MCF 10A (cell line): ENCODE data around the gene NADK2. TPM values are rescaled to one million over a fixed set of nuclear protein-coding genes. Genes with fewer than 3 reads are reported as not detected.
A peak's percentile ranks its signal among the peaks of the same experiment; 100 is the strongest.

Source experiments
- BruUV-seq: library from RNA; stranded (reverse); fragments of 400-500 nt; replicated peaks from 2 replicates; lab custom pipeline; 2021; lab: Mats Ljungman, UMichigan
- CTCF ChIA-PET: fragments of 300-600 bp; sonication (Branson Sonifier 250); formaldehyde crosslinking; extraction: SDS; loops from one replicate; lab custom pipeline; 2021; ENCODE audit warnings: antibody characterized with exemption, inconsistent platforms; lab: Yijun Ruan, JAX
- POLR2A ChIA-PET: fragments of 300-600, 350-650 bp; sonication (Branson Sonifier 250); formaldehyde crosslinking; extraction: SDS; loops from one replicate; lab custom pipeline; 2020; ENCODE audit warnings: antibody characterized with exemption, inconsistent platforms; lab: Yijun Ruan, JAX
- DNase-seq: peaks from one replicate; pipeline ENCODE4 v3.0.0-alpha.2; 2018; ENCODE audit not compliant: unreplicated experiment
- H3K27ac Mint-ChIP-seq: one replicate; pipeline ENCODE4 v1.8.0; 2022; ENCODE audit warnings: mild to moderate bottlenecking, low read depth, mixed read lengths; ENCODE audit not compliant: unreplicated experiment
- H3K27me3 Mint-ChIP-seq: one replicate; pipeline ENCODE4 v1.8.0; 2022; ENCODE audit warnings: mixed read lengths; ENCODE audit not compliant: insufficient read depth, unreplicated experiment
- H3K36me3 Mint-ChIP-seq: one replicate; pipeline ENCODE4 v1.8.0; 2022; ENCODE audit warnings: mild to moderate bottlenecking, moderate library complexity, mixed read lengths; ENCODE audit not compliant: insufficient read depth, unreplicated experiment
- H3K4me1 Mint-ChIP-seq: one replicate; pipeline ENCODE4 v1.8.0; 2022; ENCODE audit warnings: mixed read lengths; ENCODE audit not compliant: insufficient read depth, unreplicated experiment
- H3K4me3 Mint-ChIP-seq: one replicate; pipeline ENCODE4 v1.8.0; 2022; ENCODE audit warnings: mild to moderate bottlenecking, moderate library complexity, mixed read lengths; ENCODE audit not compliant: unreplicated experiment
- H3K9me3 Mint-ChIP-seq: one replicate; pipeline ENCODE4 v1.8.0; 2022; ENCODE audit warnings: mixed read lengths; ENCODE audit not compliant: unreplicated experiment
- CTCF ChIP-seq: fragments of 200-600 bp; IDR thresholded peaks from one replicate; pipeline ENCODE4 v1.8.0; 2022; ENCODE audit warnings: antibody characterized with exemption, mild to moderate bottlenecking; ENCODE audit not compliant: unreplicated experiment
- intact Hi-C: fragments of 100-400 bp; cut with micrococcal nuclease; formaldehyde crosslinking; loops from 2 replicates; pipeline ENCODE4 v1.14.1; 2022
- total RNA-seq: library from RNA; stranded (reverse); gene quantifications from 2 replicates; pipeline ENCODE4 v1.2.3, GENCODE V29; 2022

NADK2 gene
- total RNA-seq, 1 experiment from 2014 or later, result 37.1 TPM

- H3K27ac Mint-ChIP-seq, result no peak overlapping the region
- intact Hi-C loops, result no loop called here
- ChIA-PET CTCF (interaction anchor here (0.6 to 1.2 kb wide), 4 partner anchors 36 to 447 kb away, joined by 3 to 4 read pairs (median 3); no protein-coding TSS in a partner anchor), POLR2A (no interaction called here)
- H3K4me1 Mint-ChIP-seq, result peaks cover 12% of the 10 kb centered on the region
- DNase-seq, result no peak
- H3K27me3 Mint-ChIP-seq, result no peaks in the 10 kb centered on the region
- H3K9me3 Mint-ChIP-seq, result no peaks in the 10 kb centered on the region
- no peak for TF ChIP-seq CTCF
- H3K4me3 Mint-ChIP-seq, result no peak overlapping the region
- H3K36me3 Mint-ChIP-seq, result no peaks in the 10 kb centered on the region
- no TSS peak for BruUV-seq
These were observed 4.5 kb upstream of the NADK2 start for GRCh38 chr5:36246036-36246800.

GRCh38 chr5:36244076-36244475, 2.4 kb upstream of the NADK2 start:
- no peak for TF ChIP-seq CTCF
- ChIA-PET POLR2A (interaction anchor here (0.6 to 1.5 kb wide), 4 partner anchors 30 to 175 kb away, joined by 3 read pairs; no protein-coding TSS in a partner anchor), CTCF (interaction anchor here (0.7 to 1.5 kb wide), 6 partner anchors 22 to 448 kb away, joined by 3 to 4 read pairs (median 4); no protein-coding TSS in a partner anchor)
- BruUV-seq, result no TSS peak
- Mint-ChIP-seq H3K4me1 (peaks cover 24% of the 10 kb centered on the region), H3K4me3 (peak overlapping the region; percentile 35), H3K27ac (no peak overlapping the region), H3K9me3 (no peaks in the 10 kb centered on the region), H3K27me3 (no peaks in the 10 kb centered on the region), H3K36me3 (no peaks in the 10 kb centered on the region)
- intact Hi-C loops, result loop anchor here (5.0 kb wide), 1 partner anchor 67 kb away; no protein-coding TSS in a partner anchor
- DNase-seq, result no peak

DNA sequence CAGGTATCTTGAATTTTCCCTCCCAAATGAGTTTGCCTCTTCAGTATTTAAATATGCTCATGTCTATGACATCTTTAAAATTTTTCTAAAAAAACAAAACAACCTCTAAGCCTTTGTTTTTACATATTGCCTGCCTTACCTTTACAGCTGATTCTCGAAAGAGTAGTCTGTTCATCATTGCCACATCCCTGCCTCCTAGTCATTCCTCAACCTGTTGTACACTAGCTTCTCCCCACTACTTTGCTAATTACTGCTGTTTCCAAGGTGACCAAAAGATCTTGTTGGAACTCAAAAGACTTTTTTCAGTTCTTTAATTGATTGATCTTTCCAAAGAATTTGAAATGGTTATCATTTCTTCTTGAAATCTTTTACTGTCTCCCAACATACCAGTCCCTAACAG, 1.9 kb upstream of the NADK2 start:
- peak overlapping the region; percentile 35 for H3K4me3 Mint-ChIP-seq
- no peak for TF ChIP-seq CTCF
- no peaks in the 10 kb centered on the region for H3K9me3 Mint-ChIP-seq
- no peaks in the 10 kb centered on the region for H3K27me3 Mint-ChIP-seq
- H3K4me1 Mint-ChIP-seq, result peaks cover 28% of the 10 kb centered on the region
- BruUV-seq, result no TSS peak
- H3K27ac Mint-ChIP-seq, result no peak overlapping the region
- ChIA-PET CTCF (interaction anchor here (0.7 to 1.5 kb wide), 5 partner anchors 22 to 449 kb away, joined by 3 to 5 read pairs (median 4); no protein-coding TSS in a partner anchor), POLR2A (interaction anchor here (0.6 to 1.3 kb wide), 4 partner anchors 22 to 90 kb away, joined by 3 to 4 read pairs (median 3); no protein-coding TSS in a partner anchor)
- DNase-seq, result no peak
- H3K36me3 Mint-ChIP-seq, result no peaks in the 10 kb centered on the region
- intact Hi-C loops, result loop anchor here (5.0 kb wide), 1 partner anchor 66 kb away; no protein-coding TSS in a partner anchor
